GM10248 (cell line): Measurements from ENCODE around the gene C10orf90.

ENCODE experiments used
- CTCF ChIA-PET: fragments of 300-600 bp; sonication (Branson Sonifier 250); formaldehyde crosslinking; extraction: SDS; loops from one replicate; lab custom pipeline; 2021; ENCODE audit warnings: antibody characterized with exemption; lab: Yijun Ruan, JAX
- POLR2A ChIA-PET: fragments of 350-650 bp; sonication (Branson Sonifier 250); formaldehyde crosslinking; extraction: SDS; loops from one replicate; lab custom pipeline; 2020; ENCODE audit warnings: antibody characterized with exemption; lab: Yijun Ruan, JAX
- DNase-seq: peaks from one replicate; pipeline ENCODE4 v3.0.0; 2012; ENCODE audit errors: extremely low spot score
- TF ChIP-seq, protein P1 (sequence below): IDR thresholded peaks from 2 replicates; pipeline ENCODE4 v1.5.1; 2012; ENCODE audit warnings: mild to moderate bottlenecking, low read depth; ENCODE audit errors: extremely low read depth, missing control alignments, control extremely low read depth

The C10orf90 gene

DNA sequence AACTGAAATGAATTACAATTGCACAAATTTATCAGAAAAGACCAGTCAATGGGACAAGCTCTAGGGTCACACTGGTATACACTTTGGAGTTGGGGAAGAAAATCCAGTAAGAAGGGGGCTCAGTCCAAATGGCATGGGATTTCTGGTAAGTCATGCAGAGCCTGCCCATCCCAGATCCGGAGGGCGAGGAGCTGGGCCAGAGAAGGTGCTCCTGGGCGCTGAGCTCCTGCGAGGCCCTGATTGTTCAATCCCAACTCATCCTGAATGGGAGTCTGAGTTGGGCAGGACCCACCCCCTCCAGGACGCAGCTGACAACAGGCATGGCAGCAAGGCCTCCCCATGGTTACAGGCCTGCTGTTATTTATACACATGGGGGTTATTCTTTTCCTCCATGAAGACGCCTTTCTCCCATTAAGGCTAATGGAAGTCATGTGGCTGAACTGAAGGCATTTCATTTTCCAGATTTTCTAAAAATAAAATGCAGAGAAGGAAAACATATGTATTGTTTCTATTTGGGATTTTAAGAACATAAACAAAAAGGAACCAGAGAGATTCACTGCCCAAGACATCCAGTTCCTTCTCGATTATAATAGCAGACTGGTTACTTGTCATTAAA, 191.1 kb downstream of the C10orf90 start:
- ChIA-PET POLR2A (no interaction called here), CTCF (no interaction called here)
- TF ChIP-seq, protein P1, sequence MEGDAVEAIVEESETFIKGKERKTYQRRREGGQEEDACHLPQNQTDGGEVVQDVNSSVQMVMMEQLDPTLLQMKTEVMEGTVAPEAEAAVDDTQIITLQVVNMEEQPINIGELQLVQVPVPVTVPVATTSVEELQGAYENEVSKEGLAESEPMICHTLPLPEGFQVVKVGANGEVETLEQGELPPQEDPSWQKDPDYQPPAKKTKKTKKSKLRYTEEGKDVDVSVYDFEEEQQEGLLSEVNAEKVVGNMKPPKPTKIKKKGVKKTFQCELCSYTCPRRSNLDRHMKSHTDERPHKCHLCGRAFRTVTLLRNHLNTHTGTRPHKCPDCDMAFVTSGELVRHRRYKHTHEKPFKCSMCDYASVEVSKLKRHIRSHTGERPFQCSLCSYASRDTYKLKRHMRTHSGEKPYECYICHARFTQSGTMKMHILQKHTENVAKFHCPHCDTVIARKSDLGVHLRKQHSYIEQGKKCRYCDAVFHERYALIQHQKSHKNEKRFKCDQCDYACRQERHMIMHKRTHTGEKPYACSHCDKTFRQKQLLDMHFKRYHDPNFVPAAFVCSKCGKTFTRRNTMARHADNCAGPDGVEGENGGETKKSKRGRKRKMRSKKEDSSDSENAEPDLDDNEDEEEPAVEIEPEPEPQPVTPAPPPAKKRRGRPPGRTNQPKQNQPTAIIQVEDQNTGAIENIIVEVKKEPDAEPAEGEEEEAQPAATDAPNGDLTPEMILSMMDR = no peak
- DNase-seq = no peak

DNA sequence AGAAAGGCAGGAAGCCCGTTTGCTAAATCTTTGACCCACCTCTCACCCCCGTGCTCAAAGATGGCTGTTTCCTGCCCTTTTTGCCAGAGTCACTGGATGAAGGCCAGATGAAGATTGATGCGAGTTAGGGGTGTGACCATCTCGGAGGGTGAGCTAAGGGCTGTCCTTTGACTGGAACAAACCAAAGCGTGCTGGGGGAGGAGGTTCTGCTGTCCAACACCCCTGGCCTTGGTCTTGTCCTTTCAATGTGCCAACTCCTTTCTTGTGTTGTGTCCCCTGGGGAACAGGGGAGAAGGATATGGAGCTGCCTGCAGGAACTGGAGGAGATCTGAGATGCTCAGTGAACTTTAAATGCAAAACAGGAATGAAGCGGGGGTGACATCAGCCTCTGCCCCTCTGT, 191.9 kb downstream of the C10orf90 start:
- DNase-seq = no peak
- CTCF ChIA-PET = no interaction called here
- POLR2A ChIA-PET = no interaction called here
- TF ChIP-seq, protein P1 = no peak

DNA sequence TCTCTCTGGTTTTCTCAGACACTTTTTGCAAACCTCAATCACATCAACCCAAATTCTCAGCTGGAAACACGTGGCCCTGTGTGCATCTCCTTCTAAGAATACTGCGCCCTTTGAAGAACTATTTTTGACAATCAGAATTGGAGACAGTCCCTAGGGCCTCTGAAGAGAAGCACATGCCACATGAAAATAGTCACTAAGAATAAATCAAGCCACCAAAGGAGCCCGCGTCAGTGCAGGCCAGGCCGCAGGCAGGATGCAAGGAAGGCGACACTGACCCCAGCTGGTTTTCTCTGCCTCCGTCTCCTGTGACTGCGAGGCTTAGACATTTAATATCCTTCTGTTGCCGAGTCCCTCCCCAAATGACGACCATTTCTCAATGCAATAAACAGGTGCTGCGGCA, 194.2 kb downstream of the C10orf90 start:
- no peak for DNase-seq
- ChIA-PET CTCF (interaction anchor here (1.1 kb wide), 1 partner anchor 10 kb away, joined by 3 read pairs; no protein-coding TSS in a partner anchor), POLR2A (no interaction called here)
- TF ChIP-seq, protein P1 = no peak

DNA sequence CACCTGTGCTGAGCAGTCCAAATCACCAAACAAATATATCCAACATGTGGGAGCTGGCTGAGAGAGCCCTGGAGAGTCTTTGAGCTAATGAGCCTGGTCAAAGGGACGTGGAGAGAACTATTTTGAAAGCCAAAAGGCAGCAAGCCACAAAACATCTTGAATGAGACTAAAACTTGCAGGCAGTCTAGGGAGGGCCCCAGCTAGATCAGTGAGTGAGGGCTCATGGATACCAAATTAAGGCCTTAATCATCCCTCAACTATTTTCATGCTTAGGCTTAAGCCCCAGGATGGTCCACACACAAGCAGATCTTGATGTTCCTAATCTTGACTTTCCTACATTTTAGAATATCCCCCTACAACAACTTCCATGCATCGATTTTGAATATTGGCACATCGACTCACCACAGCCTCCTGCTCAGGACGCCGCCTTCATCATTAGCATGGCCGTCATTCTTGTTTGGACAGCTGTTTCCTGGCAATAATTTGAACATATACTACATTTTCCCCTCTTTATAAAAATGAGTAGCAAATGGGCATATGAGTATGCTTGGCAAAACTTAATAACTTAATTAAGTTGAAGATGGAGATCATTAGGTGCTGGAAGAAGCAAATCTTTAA, 195.3 kb downstream of the C10orf90 start:
- no peak for DNase-seq
- TF ChIP-seq, protein P1 = no peak
- POLR2A ChIA-PET = no interaction called here
- CTCF ChIA-PET = interaction anchor here (1.1 kb wide), 1 partner anchor 9 kb away, joined by 3 read pairs; no protein-coding TSS in a partner anchor

DNA sequence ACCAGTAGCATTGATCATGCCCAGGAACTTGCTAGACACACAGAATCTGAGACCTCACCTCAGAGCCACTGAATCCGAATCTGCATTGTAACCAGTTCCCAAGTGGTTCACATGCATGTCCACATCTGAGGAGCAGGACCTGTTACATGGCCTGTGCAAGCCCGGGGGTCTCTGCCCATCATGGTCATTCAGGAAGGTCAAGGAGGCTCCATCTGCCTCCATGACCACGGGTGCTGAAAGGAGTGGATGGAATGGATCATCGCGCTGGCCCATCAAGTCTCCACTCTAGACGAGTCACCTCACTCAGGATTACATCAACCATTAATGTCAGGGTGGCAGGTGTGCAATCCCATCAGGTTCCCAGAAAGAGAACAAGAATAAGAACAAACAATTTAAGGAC, 196.5 kb downstream of the C10orf90 start:
- ChIA-PET CTCF (no interaction called here), POLR2A (no interaction called here)
- TF ChIP-seq, protein P1 = no peak
- no peak for DNase-seq

DNA sequence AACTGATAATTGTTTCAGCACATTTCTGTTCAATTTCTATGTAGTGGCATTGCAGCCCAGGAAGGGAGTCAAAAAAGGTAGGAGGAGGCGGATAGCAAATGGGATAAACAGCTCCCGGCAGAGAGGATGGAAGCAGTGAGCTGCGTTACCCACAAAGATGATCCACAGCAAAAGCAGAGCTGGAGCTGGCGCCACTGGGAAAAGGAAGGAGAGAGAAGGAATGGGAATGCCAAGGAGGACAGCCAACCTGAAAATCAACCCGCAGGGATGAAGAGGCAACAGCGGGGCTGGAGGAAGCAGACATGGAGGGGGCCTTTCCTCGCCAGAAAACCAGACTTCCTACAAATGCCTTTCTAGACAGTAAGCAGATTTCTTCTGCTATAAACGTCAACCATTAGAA, 199.5 kb downstream of the C10orf90 start:
- POLR2A ChIA-PET = no interaction called here
- no peak for DNase-seq

More for the DNA sequence above, 199.5 kb downstream of the C10orf90 start:
- TF ChIP-seq, protein P1 = no peak
- CTCF ChIA-PET = no interaction called here
